SU-DHL-6 (cell line): ENCODE results near the gene GPR143.
"Not testable (repeated sequence)": the region's sequence is repeated elsewhere in the genome, so short reads cannot be mapped to it uniquely, and the experiment has no call there.

Experiments used
- H2AFZ ChIP-seq: fragments of 200-600 bp; sonication (generic); 2 replicates; pipeline ENCODE4 v1.6.1; 2014; ENCODE audit warnings: low read depth, mild to moderate bottlenecking, moderate library complexity, mixed read lengths, antibody characterized with exemption, low read length; ENCODE audit not compliant: severe bottlenecking
- H3F3A ChIP-seq: fragments of 200-600 bp; shearing (Covaris generic); 2 replicates; pipeline ENCODE4 v1.6.0; 2016; ENCODE audit warnings: antibody characterized with exemption, mild to moderate bottlenecking; ENCODE audit not compliant: insufficient read depth
- H3K27ac ChIP-seq: fragments of 200-600 bp; sonication (generic); 2 replicates; pipeline ENCODE4 v1.5.1; 2016; ENCODE audit warnings: low read depth, mild to moderate bottlenecking, low read length, moderate library complexity, mixed read lengths
- H3K27me3 ChIP-seq: fragments of 200-600 bp; sonication (generic), shearing (Covaris generic); 2 replicates; pipeline ENCODE4 v1.6.0; 2014; ENCODE audit warnings: mild to moderate bottlenecking, low read length
- H3K36me3 ChIP-seq: fragments of 200-600 bp; sonication (generic); 2 replicates; pipeline ENCODE4 v1.6.1; 2014; ENCODE audit warnings: mild to moderate bottlenecking, low read length, mixed read lengths
- H3K4me2 ChIP-seq: fragments of 300-600, 200-600 bp; shearing (Covaris generic), sonication (generic); 2 replicates; pipeline ENCODE4 v1.6.0; 2014; ENCODE audit warnings: low read length, low read depth, mild to moderate bottlenecking; ENCODE audit not compliant: poor library complexity, severe bottlenecking
- H3K4me3 ChIP-seq: fragments of 200-600 bp; sonication (generic); 2 replicates; pipeline ENCODE4 v1.5.1; 2014; ENCODE audit warnings: antibody characterized with exemption, low read length, mild to moderate bottlenecking, mixed read lengths; ENCODE audit not compliant: insufficient read depth, poor library complexity, severe bottlenecking
- H3K79me2 ChIP-seq: fragments of 200-600 bp; sonication (generic); 2 replicates; pipeline ENCODE4 v1.6.1; 2014; ENCODE audit warnings: mild to moderate bottlenecking, low read length, moderate library complexity; ENCODE audit not compliant: insufficient read depth
- H3K9ac ChIP-seq: fragments of 200-600 bp; sonication (generic); 2 replicates; pipeline ENCODE4 v1.7.0; 2014; ENCODE audit warnings: mild to moderate bottlenecking, low read length
- H3K9me2 ChIP-seq: fragments of 200-600 bp; sonication (generic); replicated peaks from 2 replicates; pipeline ENCODE4 v1.6.1; 2014; ENCODE audit warnings: low read length; ENCODE audit not compliant: insufficient read depth
- H3K9me3 ChIP-seq: fragments of 200-600 bp; sonication (generic); 2 replicates; pipeline ENCODE4 v1.6.1; 2014; ENCODE audit warnings: low read length, mixed read lengths; ENCODE audit not compliant: insufficient read depth
- H4K20me1 ChIP-seq: fragments of 200-600 bp; sonication (generic); 2 replicates; pipeline ENCODE4 v1.6.1; 2014; ENCODE audit warnings: low read depth, mild to moderate bottlenecking, antibody characterized with exemption, low read length, moderate library complexity, mixed read lengths
- EZH2phosphoT487 ChIP-seq: fragments of 200-600 bp; sonication (generic), shearing (Covaris generic); conservative IDR thresholded peaks from 2 replicates; pipeline ENCODE4 v1.6.1; 2018; ENCODE audit warnings: mild to moderate bottlenecking, antibody characterized with exemption, low read length, moderate library complexity, mixed read lengths
- TF ChIP-seq, protein P1 (sequence below): fragments of 200-600 bp; sonication (generic); IDR thresholded peaks from one replicate; pipeline ENCODE4 v1.5.1; 2017; ENCODE audit warnings: antibody characterized with exemption, mild to moderate bottlenecking, low read length, moderate library complexity; ENCODE audit not compliant: insufficient read depth, poor library complexity, severe bottlenecking

GPR143 gene

DNA sequence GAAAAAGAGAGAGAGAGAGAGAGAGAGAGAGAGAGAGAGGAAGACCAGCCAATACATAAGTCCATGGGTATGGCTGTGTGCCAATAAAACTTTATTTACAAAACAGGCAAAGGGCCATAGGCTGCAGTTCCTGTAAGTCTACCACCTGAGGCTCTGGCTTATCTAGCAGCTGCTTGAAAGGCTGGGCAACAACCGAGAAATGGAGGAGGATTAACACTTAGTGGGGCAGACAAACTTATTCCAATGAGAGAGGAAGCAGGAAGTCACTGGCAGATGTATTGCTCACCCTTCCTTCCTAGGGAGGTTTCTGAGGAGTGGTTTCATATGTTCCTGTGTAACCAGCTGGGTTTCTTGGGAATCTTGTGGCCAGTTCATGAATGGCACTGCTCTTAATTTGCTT lies 4.7 kb upstream of the GPR143 start:
- Histone ChIP-seq H4K20me1 (no peaks in the 10 kb centered on the region), H3F3A (no peaks in the 10 kb centered on the region), H3K4me3 (no peak overlapping the region), H3K9me2 (no peaks in the 10 kb centered on the region), H3K36me3 (no peaks in the 10 kb centered on the region), H3K79me2 (no peaks in the 10 kb centered on the region), H3K9me3 (no peaks in the 10 kb centered on the region), H3K27ac (no peak overlapping the region), H3K4me2 (no peak overlapping the region), H3K27me3 (no peaks in the 10 kb centered on the region), H2AFZ (no peak overlapping the region), H3K9ac (no peak overlapping the region)
- no peak for TF ChIP-seq EZH2phosphoT487

DNA sequence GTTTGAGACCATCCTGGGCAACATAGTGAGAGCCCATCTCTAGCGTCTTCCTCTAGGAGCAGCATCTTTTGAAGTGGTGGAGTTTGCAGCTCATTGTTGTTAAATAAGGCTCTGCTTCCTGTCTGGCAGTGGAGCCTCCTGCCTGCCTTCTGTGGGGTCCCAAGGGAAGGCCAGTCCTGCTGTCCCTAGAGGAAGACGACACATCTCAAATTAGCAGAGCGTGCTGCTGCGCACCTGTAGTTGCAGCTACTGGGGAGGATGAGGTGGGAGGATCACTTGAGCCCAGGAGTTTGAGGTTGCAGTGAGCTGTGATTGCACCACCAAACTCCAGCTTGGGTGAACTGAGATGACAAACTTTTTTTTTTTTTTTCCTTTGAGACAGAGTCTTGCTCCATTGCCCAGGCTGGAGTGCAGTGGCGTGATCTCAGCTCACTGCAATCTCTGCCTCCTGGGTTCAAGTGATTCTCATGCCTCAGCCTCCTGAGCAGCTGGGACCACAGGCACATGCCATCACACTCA lies 2.7 kb upstream of the GPR143 start:
- H3K79me2 ChIP-seq, H2AFZ ChIP-seq, H4K20me1 ChIP-seq, H3F3A ChIP-seq, H3K36me3 ChIP-seq, H3K4me3 ChIP-seq, H3K27ac ChIP-seq, H3K9me2 ChIP-seq, H3K27me3 ChIP-seq, H3K4me2 ChIP-seq, H3K9ac ChIP-seq, H3K9me3 ChIP-seq: not testable (repeated sequence)

DNA sequence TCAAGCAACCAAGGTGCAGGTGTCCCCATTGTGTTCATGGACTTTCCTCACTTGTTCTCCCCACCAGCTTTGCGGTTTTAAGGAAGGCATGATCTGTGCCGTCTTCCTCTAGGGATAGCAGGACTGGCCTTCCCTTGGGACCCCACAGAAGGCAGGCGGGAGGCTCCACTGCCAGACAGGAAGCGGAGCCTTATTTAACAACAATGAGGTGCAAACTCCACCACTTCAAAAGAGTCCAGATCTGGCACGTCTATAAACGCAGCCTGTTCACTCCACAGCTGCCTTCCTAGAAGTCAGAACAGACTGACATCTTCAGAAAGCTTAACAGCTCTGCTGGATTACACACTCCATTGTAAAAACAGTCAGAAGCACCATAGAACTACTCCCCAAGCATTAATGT lies 1.7 kb upstream of the GPR143 start:
- Histone ChIP-seq H3K9me2 (no peaks in the 10 kb centered on the region), H3K27me3 (no peaks in the 10 kb centered on the region), H3K9ac (no peak overlapping the region), H3K4me3 (no peak overlapping the region), H3K36me3 (no peaks in the 10 kb centered on the region), H3K27ac (no peak overlapping the region), H3K9me3 (no peaks in the 10 kb centered on the region), H2AFZ (no peak overlapping the region), H3F3A (no peaks in the 10 kb centered on the region), H3K79me2 (no peaks in the 10 kb centered on the region), H3K4me2 (no peak overlapping the region), H4K20me1 (no peaks in the 10 kb centered on the region)
- no peak for TF ChIP-seq EZH2phosphoT487
- TF ChIP-seq, protein P1, sequence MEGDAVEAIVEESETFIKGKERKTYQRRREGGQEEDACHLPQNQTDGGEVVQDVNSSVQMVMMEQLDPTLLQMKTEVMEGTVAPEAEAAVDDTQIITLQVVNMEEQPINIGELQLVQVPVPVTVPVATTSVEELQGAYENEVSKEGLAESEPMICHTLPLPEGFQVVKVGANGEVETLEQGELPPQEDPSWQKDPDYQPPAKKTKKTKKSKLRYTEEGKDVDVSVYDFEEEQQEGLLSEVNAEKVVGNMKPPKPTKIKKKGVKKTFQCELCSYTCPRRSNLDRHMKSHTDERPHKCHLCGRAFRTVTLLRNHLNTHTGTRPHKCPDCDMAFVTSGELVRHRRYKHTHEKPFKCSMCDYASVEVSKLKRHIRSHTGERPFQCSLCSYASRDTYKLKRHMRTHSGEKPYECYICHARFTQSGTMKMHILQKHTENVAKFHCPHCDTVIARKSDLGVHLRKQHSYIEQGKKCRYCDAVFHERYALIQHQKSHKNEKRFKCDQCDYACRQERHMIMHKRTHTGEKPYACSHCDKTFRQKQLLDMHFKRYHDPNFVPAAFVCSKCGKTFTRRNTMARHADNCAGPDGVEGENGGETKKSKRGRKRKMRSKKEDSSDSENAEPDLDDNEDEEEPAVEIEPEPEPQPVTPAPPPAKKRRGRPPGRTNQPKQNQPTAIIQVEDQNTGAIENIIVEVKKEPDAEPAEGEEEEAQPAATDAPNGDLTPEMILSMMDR, result no peak

DNA sequence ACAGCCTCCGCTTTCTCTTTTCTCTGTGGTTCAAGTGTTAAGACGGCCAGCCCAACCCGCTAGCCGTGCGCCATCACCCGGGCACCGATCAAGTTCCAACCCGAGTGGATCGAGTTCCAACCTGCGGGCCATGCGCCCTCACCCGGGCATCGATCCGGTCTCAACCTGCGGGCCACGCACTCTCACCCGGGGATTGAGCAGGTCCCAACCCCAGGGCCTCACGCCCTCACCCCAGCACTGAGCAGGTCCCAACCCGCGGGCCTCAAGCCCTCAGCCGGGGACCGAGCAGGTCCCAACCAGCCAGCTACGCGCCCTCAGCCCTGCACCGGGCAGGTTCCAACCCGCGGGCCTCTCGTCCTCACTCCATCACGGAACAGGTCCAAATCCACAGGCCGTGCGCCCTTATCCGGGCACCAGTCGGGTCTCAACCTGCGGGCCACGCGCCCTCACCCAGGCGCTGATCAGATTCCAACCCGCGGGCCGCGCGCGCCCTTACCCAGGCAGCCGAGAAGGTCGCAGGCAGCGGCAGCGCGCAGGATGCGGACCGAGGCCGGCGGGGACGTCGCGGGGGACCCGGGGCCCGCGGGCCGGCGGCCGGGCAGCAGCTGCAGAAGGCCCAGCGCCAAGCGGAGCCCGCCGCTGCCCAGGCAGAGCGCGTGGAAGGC lies 443 bp downstream of the GPR143 start:
- no peaks in the 10 kb centered on the region for H3K79me2 ChIP-seq
- H3K9me3 ChIP-seq, result no peaks in the 10 kb centered on the region
- H3K27ac ChIP-seq, result no peak overlapping the region
- no peak overlapping the region for H2AFZ ChIP-seq
- no peaks in the 10 kb centered on the region for H4K20me1 ChIP-seq
- no peaks in the 10 kb centered on the region for H3F3A ChIP-seq
- TF ChIP-seq, protein P1, result no peak
- no peak for TF ChIP-seq EZH2phosphoT487
- no peaks in the 10 kb centered on the region for H3K9me2 ChIP-seq
- H3K27me3 ChIP-seq, result no peaks in the 10 kb centered on the region
- no peak overlapping the region for H3K4me3 ChIP-seq
- H3K9ac ChIP-seq, result no peak overlapping the region
- H3K36me3 ChIP-seq, result no peaks in the 10 kb centered on the region
- H3K4me2 ChIP-seq, result no peak overlapping the region
